OCI-LY7 (cell line): ENCODE measurements around the gene TMC8. TPM values are rescaled to one million over a fixed set of nuclear protein-coding genes. Genes with fewer than 3 reads are reported as not detected.

Experiments
- BruUV-seq: library from RNA; stranded (reverse); fragments of 400-500 nt; replicated peaks from 2 replicates; lab custom pipeline; 2021; lab: Mats Ljungman, UMichigan
- CTCF ChIA-PET: fragments of 300-600 bp; sonication (Branson Sonifier 250); formaldehyde crosslinking; loops from one replicate; lab custom pipeline; 2022; ENCODE audit warnings: antibody characterized with exemption; ENCODE audit not compliant: unreplicated experiment; lab: Charles Lee
- POLR2A ChIA-PET: fragments of 300-600 bp; sonication (Branson Sonifier 250); formaldehyde crosslinking; loops from one replicate; lab custom pipeline; 2022; ENCODE audit warnings: antibody characterized with exemption; lab: Charles Lee
- DNase-seq: peaks from one replicate; pipeline ENCODE4 v3.0.0-alpha.2; 2015; ENCODE audit warnings: low spot score
- H2AFZ ChIP-seq: fragments of 200-600 bp; sonication (generic), shearing (Covaris generic); 2 replicates; pipeline ENCODE4 v1.6.1; 2014; ENCODE audit warnings: mild to moderate bottlenecking, antibody characterized with exemption, low read length, moderate library complexity
- H3K27ac ChIP-seq: fragments of 200-600 bp; sonication (generic); 2 replicates; pipeline ENCODE4 v1.5.1; 2014; ENCODE audit warnings: mixed run types, low read depth, mild to moderate bottlenecking, moderate library complexity, low read length, inconsistent platforms; ENCODE audit not compliant: poor library complexity, severe bottlenecking
- H3K36me3 ChIP-seq: fragments of 200-600 bp; sonication (generic); 2 replicates; pipeline ENCODE4 v1.6.1; 2014; ENCODE audit warnings: mild to moderate bottlenecking, antibody characterized with exemption, low read length, moderate library complexity, mixed read lengths; ENCODE audit not compliant: insufficient read depth
- H3K4me1 ChIP-seq: fragments of 200-600 bp; sonication (generic); 2 replicates; pipeline ENCODE4 v1.5.1; 2014; ENCODE audit warnings: mild to moderate bottlenecking, low read length; ENCODE audit not compliant: insufficient read depth, poor library complexity, severe bottlenecking
- H3K4me2 ChIP-seq: fragments of 200-600 bp; sonication (generic); 2 replicates; pipeline ENCODE4 v1.6.1; 2014; ENCODE audit warnings: mild to moderate bottlenecking, low read length
- H3K4me3 ChIP-seq: fragments of 200-600 bp; sonication (generic); 2 replicates; pipeline ENCODE4 v1.5.1; 2014; ENCODE audit warnings: mild to moderate bottlenecking, low read depth, low read length; ENCODE audit not compliant: poor library complexity, severe bottlenecking
- H3K79me2 ChIP-seq: fragments of 200-600 bp; sonication (generic); 2 replicates; pipeline ENCODE4 v1.6.1; 2016; ENCODE audit warnings: low read depth, mild to moderate bottlenecking, low read length, moderate library complexity, mixed read lengths; ENCODE audit not compliant: insufficient read depth
- H3K9me2 ChIP-seq: fragments of 200-600 bp; sonication (generic); 2 replicates; pipeline ENCODE4 v1.6.1; 2016; ENCODE audit warnings: mild to moderate bottlenecking, low read length, mixed read lengths; ENCODE audit not compliant: insufficient read depth
- H3K9me3 ChIP-seq: fragments of 200-600 bp; sonication (generic); 2 replicates; pipeline ENCODE4 v1.6.1; 2014; ENCODE audit warnings: mild to moderate bottlenecking, mixed run types, low read length, mixed read lengths
- H4K20me1 ChIP-seq: fragments of 200-600 bp; sonication (generic); 2 replicates; pipeline ENCODE4 v1.6.1; 2014; ENCODE audit warnings: mild to moderate bottlenecking, antibody characterized with exemption, low read length, moderate library complexity, mixed read lengths; ENCODE audit not compliant: insufficient read depth
- EZH2phosphoT487 ChIP-seq: fragments of 200-600 bp; sonication (generic); IDR thresholded peaks from 2 replicates; pipeline ENCODE4 v1.6.1; 2018; ENCODE audit warnings: low read depth, borderline replicate concordance, mild to moderate bottlenecking, mixed run types, antibody characterized with exemption, low read length, moderate library complexity, mixed read lengths
- intact Hi-C: fragments of 100-400 bp; cut with micrococcal nuclease; formaldehyde crosslinking; loops from one replicate; pipeline ENCODE4 v1.10.0; 2022; ENCODE audit not compliant: unreplicated experiment
- total RNA-seq, 2 experiments: library from RNA; depleted of rRNA in 1 of 2; stranded (reverse); fragments of >200 nt in 1 of 2; shearing (Covaris generic) in 1 of 2; gene quantifications; 2 replicates each; pipeline ENCODE4 v1.2.3, GENCODE V29; 2014 to 2022
- TF ChIP-seq, protein P1 (sequence below): fragments of 200-600 bp; sonication (generic); conservative IDR thresholded peaks from 2 replicates; pipeline ENCODE4 v1.5.1; 2014; ENCODE audit warnings: mild to moderate bottlenecking, antibody characterized with exemption, low read length, moderate library complexity, mixed read lengths

Gene TMC8
- total RNA-seq, 2 experiments from 2014 or later: 83.8 to 236 TPM

DNA sequence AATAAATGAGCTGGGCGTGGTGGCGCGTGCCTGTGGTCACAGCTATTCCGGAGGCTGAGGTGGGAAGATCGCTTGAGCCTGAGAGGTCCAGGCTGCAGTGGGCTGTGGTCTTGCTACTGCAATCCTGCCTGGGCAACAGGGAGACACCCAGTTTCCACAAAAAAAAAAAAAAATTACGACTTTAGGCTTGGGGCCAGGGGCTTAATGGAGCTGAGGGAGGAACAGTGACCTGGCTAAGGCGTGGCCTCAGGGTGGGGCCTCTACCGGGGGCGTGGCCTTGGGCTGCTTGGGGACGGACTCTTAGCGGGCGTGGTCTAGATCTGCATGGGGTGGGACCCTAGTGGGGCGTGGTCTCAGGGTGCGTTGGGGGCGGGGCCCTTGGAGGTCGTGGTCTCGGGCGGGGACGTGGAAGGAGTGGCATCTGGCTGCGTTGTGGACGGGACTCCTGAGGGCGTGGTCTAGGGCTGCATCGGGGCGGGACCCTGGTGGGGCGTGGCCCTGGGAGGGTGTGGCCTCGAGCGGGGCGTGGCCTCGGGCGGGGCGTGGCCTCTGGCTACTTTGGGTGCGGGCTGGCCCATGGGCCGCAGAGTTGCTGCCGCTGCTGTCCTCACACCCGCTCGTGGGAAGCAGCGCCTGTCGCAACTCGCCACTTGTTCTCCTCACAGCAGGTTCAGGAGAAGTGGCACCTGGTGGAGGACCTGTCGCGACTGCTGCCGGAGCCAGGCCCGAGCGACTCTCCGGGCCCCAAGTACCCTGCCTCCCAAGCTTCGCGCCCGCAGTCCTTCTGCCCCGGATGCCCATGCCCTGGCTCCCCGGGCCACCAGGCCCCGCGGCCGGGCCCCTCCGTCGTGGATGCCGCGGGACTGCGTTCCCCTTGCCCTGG, 9.8 kb downstream of the TMC8 start:
- peaks cover 38% of the 10 kb centered on the region for H3K36me3 ChIP-seq
- POLR2A ChIA-PET: interaction anchor here (0.6 to 1.3 kb wide), 7 partner anchors 8 to 117 kb away, joined by 3 to 4 read pairs (median 3); no protein-coding TSS in a partner anchor
- intact Hi-C loops: no loop called here
- TSS peak; percentile 40 for BruUV-seq
- no peaks in the 10 kb centered on the region for H3K9me2 ChIP-seq
- DNase-seq: peak; percentile 100
- TF ChIP-seq, protein P1, sequence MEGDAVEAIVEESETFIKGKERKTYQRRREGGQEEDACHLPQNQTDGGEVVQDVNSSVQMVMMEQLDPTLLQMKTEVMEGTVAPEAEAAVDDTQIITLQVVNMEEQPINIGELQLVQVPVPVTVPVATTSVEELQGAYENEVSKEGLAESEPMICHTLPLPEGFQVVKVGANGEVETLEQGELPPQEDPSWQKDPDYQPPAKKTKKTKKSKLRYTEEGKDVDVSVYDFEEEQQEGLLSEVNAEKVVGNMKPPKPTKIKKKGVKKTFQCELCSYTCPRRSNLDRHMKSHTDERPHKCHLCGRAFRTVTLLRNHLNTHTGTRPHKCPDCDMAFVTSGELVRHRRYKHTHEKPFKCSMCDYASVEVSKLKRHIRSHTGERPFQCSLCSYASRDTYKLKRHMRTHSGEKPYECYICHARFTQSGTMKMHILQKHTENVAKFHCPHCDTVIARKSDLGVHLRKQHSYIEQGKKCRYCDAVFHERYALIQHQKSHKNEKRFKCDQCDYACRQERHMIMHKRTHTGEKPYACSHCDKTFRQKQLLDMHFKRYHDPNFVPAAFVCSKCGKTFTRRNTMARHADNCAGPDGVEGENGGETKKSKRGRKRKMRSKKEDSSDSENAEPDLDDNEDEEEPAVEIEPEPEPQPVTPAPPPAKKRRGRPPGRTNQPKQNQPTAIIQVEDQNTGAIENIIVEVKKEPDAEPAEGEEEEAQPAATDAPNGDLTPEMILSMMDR: no peak
- TF ChIP-seq EZH2phosphoT487: no peak
- no peaks in the 10 kb centered on the region for H3K79me2 ChIP-seq
- CTCF ChIA-PET: interaction anchor here (0.6 kb wide), 1 partner anchor 31 kb away, joined by 3 read pairs; no protein-coding TSS in a partner anchor
- H3K4me2 ChIP-seq: peak overlapping the region; percentile 30; the same call in 1 of the 2 replicates
- no peak overlapping the region for H2AFZ ChIP-seq
- H3K4me1 ChIP-seq: peaks cover 20% of the 10 kb centered on the region
- no peaks in the 10 kb centered on the region for H4K20me1 ChIP-seq
- no peaks in the 10 kb centered on the region for H3K9me3 ChIP-seq
- H3K27ac ChIP-seq: no peak overlapping the region
- H3K4me3 ChIP-seq: no peak overlapping the region

DNA sequence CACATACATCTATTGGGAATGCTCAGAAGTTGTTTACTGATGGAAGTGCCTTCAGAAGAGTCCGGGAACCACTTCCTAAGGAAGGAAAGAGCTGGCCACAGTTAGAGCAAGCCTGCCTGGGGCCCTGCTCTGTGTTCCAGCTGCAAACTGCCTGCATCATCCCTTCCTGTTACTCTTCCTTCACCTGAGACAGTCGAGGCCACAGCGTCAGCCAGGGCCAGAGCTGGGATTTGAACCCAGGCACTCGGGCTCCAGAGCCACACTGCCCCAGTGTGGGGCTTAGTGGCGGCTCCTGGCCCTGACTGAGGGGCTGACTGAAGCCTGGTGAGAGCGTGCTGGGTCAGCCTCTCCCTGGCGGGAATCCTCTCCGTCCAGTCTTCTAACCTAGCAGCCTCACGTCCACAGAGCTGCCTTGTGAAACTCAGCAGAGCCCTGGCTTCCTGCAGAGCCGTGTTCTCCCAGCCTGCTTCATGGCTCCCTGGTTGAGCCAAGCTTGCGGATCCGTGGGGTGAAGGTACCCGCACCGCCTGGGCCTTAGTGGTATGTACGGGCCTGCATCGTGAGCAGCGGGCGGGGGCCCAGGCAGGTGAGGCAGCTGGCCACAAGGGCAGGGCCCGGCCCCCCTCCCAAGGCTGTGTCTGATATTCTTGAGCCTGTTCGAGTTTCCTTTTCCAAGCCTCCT, 11.0 kb downstream of the TMC8 start:
- no peak overlapping the region for H3K4me3 ChIP-seq
- no peak for TF ChIP-seq EZH2phosphoT487
- TF ChIP-seq, protein P1: no peak
- no peak overlapping the region for H2AFZ ChIP-seq
- H3K4me1 ChIP-seq: peaks cover 24% of the 10 kb centered on the region
- H3K36me3 ChIP-seq: peaks cover 26% of the 10 kb centered on the region
- DNase-seq: no peak
- H3K9me3 ChIP-seq: no peaks in the 10 kb centered on the region
- H3K9me2 ChIP-seq: no peaks in the 10 kb centered on the region
- CTCF ChIA-PET: no interaction called here
- H3K79me2 ChIP-seq: no peaks in the 10 kb centered on the region
- intact Hi-C loops: no loop called here
- no peak overlapping the region for H3K27ac ChIP-seq
- POLR2A ChIA-PET: interaction anchor here (0.6 kb wide), 1 partner anchor 8 kb away, joined by 3 read pairs; no protein-coding TSS in a partner anchor
- H4K20me1 ChIP-seq: no peaks in the 10 kb centered on the region
- no TSS peak for BruUV-seq
- no peak overlapping the region for H3K4me2 ChIP-seq
